ENCODE results near the gene MARCHF9.
"Not testable (repeated sequence)": the region's sequence is repeated elsewhere in the genome, so short reads cannot be mapped to it uniquely, and the experiment has no call there.

The MARCHF9 gene, protein sequence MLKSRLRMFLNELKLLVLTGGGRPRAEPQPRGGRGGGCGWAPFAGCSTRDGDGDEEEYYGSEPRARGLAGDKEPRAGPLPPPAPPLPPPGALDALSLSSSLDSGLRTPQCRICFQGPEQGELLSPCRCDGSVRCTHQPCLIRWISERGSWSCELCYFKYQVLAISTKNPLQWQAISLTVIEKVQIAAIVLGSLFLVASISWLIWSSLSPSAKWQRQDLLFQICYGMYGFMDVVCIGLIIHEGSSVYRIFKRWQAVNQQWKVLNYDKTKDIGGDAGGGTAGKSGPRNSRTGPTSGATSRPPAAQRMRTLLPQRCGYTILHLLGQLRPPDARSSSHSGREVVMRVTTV

DNA sequence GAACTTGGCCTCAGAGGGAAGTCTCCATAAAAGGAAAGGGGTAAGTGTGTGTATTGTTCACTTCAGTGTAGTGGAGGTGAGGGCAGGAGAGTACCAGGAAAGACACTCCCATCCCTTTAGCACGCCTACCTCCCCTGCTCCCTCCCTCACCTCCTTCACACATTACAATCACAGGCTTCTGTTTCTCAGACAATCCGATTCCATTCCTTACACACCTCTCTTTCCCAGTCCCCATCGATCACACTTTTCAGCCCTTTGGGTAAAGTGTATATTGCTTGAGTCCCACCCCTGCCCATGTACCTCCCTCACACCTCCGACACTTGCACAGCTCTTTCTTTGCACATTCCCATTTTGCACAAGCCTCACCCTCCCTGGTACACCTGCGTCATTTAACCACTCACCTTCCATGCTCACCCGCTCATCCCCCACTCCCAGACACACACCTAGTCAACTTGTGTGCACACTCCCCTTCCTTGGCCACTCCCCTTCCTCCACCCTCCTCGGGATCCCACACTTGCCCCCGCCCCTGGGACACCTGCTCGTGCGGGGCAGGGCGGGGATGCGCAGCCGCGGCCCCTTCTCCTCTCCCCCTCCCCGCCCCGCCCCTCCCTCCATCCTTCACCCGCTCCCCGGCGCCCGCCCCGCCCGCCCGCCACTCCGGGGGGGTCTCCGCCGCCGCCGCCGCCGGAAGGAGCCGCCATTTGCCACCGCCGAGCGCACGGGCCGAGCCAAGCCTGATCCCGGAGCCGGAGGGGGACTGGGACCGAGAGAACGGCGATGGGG, at the start of gene MARCHF9:
Gene MARCHF9 (plus strand): TSS at position 693 of the 783 bp plus-strand sequence. CDS start 426 bp downstream, outside the sequence.
- peak; percentile 90 for DNase-seq (ENCODE audit: low spot score)

DNA sequence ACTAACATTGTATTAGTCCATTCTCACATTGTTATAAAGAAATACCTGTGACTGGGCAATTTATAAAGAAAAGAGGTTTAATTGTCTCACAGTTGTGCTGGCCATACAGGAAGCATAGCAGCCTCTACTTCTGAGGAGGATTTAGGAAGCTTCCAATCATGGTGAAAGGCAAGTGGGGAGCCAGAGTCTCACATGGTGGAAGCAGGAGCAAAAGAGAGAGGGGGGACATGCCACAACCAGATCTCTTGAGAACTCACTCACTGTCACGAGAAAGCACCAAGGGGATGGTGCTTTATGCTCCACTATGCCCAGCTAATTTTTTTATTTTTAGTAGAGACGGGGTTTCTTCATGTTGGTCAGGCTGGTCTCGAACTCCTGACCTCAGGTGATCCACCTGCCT, 47.7 kb upstream of the MARCHF9 start:
- no peak for DNase-seq (ENCODE audit: low spot score)

DNA sequence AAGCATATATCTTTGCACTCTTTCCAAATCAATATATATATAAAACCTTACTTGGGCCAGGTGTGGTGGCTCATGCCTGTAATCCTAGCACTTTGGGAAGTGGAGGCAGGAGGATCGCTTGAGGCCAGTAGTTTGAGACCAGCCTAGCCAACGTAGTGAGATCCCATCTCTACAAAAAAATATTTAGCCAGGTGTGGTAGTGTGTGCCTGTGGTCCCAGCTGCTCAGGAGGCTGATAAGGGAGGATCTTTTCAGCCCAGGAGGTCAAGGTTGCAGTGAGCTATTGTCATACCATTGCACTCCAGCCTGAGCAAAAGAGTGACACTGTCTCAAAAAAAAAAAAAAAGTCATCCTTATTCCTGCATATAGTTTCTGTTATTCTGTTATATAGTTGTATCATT, 46.6 kb upstream of the MARCHF9 start:
- no peak for DNase-seq (ENCODE audit: low spot score)

DNA sequence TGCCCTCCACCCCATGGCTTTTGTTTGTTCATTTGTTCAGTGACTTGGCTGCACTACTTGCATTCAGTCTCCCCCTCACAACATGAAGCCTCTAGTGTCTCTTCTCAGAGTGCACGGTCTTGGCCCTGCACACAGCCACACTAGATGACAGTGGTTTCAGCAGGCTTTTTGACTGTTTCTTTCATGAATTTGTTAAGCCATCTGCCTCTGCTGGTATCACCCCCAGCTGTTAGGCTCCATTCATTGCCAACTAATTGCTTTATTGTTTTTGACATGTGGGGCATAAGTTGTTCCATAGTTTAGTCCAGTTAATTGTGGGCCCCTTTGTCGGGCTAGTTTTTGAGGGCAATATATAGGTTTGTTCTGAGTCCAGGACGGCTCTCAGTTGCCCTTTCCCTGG, 42.2 kb upstream of the MARCHF9 start:
- no peak for DNase-seq (ENCODE audit: low spot score)

DNA sequence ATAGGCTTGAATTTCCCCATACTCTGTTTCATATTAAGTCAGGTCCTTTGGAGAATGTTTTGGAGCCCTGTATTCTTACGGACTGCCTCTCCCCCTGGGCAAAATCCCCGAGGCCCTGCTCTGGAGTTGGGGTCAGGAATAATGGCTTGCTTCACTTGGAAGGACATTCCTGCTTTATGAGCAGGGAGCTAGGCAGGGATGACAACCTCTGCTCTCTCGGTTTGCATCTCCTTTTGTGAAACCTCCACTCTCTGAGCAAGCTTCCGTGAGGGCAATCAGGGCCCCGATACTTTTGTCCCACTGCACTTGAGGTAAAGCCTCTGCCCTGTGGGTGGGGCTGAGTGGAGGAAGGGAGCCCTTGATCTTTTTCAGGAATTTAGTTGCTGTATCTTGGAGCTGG, 41.7 kb upstream of the MARCHF9 start:
- DNase-seq (ENCODE audit: low spot score) = no peak

DNA sequence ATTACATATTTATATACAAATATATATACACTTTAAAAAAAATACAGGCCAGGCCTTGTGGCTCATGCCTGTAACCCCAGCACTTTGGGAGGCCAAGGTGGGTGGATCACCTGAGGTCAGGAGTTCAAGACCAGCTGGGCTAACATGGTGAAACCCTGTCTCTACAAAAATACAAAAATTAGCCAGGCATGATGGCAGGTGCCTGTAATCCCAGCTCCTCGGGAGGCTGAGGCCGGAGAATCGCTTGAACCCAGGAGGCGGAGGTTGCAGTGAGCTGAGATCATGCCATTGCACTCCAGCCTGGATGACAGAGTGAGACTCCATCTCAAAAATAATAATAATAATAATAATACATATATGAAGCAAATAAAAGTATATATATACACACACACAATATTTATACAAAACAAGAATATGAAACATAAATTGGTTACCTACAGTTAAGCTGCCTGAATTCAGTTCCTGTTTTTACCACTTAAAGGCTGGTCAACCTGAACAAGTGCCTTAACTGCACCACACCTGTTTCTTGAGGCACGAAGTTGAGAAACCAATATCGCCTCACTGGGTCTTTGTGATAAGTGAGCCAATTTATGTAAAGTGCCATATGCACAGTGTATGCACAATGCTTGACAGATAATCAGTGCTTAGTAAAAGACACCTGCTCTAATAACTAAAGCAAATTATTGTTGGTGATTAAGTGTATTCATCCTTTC, 39.7 kb upstream of the MARCHF9 start:
- not testable (repeated sequence) for DNase-seq (ENCODE audit: low spot score)

DNA sequence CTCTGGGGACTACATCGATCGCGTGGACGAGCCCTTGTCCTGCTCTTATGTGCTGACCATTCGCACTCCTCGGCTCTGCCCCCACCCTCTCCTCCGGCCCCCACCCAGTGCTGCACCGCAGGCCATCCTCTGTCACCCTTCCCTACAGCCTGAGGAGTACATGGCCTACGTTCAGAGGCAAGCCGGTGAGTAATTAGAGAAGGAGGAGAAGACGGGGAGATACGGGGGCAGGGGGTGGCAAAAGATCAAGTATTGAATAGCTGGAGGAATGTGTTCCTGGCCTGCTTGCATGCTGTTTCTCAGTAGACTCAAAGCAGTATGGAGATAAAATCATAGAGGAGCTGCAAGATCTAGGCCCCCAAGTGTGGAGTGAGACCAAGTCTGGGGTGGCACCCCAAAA, 39.1 kb upstream of the MARCHF9 start:
- DNase-seq (ENCODE audit: low spot score) = no peak

DNA sequence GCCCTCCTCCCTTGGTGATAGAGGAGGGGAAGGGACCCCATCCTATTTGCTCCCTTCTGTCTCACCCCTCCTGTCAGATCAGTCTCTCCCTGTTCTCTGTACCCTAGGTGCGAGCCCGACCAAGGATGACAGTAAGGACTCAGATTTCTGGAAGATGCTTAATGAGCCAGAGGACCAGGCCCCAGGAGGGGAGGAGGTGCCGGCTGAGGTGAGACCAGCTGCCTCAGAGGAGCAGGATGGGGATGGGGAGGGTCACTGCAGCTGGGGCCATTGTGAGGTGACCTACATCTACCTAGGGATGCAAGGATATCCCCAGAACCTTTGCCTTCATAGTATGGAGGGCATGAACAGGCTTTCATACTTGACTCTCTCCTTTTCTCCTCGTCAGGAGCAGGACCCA, 38.6 kb upstream of the MARCHF9 start:
- DNase-seq (ENCODE audit: low spot score) = no peak

DNA sequence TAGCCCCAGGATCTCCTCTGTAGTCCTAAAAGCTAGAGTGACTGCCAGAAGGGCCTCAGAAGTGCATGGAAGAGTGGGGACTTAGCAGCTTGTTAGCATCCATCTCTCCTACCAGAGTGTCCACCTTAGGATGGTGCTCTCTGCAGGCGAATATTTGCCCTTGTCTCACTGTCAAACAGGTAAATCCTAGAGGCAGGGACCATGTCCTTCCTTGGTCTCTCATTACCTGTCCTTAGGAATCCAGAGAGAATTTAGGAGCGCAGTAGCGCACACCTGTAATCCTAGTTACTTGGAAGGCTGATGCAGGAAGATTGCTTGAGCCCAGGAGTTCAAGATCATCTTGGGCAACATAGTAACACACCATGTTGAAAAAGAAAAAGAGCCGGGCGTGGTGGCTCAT, 37.8 kb upstream of the MARCHF9 start:
- DNase-seq (ENCODE audit: low spot score) = no peak

DNA sequence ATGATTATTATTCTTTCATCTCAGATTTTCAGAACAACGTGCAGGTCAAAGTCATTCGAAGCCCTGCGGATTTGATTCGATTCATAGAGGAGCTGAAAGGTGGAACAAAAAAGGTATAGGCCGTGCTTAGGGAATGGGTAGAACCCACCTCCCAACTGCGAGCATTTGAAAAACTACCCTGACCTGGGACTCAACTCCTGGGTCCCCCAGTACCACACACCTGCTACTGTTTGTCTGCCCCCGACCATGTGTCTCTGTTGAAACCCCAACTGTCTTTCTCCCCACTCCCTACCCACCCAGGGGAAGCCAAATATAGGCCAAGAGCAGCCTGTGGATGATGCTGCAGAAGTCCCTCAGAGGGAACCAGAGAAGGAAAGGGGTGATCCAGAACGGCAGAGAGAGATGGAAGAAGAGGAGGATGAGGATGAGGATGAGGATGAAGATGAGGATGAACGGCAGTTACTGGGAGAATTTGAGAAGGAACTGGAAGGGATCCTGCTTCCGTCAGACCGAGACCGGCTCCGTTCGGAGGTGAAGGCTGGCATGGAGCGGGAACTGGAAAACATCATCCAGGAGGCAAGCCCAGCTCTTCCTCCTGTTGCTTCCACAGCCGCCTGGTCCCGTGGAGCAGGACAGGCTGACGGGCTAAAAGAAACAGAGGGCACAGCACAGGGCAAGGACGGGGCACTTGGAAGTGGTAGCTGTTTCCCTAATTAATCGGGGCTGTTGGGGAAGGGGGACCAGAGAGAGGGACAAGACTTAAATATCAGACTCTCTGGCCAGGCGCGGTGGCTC, 36.9 kb upstream of the MARCHF9 start:
- DNase-seq (ENCODE audit: low spot score) = no peak

DNA sequence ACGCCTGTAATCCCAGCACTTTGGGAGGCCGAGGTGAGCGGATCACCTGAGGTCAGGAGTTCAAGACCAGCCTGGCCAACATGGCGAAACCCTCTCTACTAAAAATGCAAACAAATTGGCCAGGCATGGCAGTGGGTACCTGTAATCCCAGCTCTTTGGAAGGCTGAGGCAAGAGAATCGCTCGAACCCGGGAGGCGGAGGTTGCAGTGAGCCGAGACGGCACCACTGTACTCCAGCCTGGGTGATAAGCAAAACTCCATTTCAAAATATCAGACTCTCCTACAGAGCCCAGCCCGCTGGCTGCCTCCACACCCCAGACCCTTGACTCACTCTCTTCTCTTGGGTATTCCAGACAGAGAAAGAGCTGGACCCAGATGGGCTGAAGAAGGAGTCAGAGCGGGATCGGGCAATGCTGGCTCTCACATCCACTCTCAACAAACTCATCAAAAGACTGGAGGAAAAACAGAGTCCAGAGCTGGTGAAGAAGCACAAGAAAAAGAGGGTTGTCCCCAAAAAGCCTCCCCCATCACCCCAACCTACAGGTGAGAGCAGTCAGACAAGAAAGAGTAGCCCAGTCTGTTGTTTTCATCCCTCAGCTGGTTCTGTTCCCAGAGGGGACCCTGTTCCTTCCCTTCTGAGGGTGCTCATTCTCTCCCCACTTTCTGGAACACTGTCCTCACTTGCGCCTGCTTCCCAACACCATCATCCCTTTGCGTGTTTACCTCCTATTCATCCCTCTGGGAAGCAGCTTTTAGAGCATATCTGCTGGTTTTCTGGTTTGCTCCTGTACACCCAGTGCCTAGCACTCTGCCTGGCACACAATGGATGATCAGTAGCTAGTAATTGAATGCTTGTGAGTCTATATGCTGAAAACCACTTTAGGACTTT, 36.0 kb upstream of the MARCHF9 start:
- DNase-seq (ENCODE audit: low spot score) = no peak

DNA sequence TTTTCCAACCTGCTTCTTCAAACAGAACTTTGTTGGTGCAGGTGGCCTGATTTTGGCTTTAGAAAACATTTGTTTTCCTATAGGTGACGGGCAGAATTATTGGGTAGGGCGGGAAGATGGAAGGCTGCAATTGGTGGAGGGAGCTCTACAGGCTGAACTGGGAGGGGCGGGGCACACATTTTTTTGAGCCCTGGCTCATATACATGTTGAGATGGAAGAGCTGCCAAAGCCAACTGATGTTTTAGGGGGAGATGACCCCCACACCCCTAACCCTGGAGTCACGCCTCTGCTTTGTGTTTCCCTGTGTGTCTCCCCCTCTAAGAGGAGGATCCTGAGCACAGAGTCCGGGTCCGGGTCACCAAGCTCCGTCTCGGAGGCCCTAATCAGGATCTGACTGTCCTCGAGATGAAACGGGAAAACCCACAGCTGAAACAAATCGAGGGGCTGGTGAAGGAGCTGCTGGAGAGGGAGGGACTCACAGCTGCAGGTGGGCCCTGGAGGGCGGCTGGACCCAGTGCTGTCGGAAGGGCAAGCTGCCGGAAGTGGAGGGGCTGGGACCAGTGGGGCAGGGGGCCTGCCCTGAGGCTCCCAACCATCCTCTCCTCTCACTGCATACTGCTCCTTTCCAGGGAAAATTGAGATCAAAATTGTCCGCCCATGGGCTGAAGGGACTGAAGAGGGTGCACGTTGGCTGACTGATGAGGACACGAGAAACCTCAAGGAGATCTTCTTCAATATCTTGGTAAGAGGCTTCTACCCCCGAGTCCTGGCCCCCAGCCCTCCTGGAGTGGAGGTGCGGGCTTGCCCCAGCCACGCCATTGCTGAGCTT, 34.9 kb upstream of the MARCHF9 start:
- DNase-seq (ENCODE audit: low spot score) = no peak

DNA sequence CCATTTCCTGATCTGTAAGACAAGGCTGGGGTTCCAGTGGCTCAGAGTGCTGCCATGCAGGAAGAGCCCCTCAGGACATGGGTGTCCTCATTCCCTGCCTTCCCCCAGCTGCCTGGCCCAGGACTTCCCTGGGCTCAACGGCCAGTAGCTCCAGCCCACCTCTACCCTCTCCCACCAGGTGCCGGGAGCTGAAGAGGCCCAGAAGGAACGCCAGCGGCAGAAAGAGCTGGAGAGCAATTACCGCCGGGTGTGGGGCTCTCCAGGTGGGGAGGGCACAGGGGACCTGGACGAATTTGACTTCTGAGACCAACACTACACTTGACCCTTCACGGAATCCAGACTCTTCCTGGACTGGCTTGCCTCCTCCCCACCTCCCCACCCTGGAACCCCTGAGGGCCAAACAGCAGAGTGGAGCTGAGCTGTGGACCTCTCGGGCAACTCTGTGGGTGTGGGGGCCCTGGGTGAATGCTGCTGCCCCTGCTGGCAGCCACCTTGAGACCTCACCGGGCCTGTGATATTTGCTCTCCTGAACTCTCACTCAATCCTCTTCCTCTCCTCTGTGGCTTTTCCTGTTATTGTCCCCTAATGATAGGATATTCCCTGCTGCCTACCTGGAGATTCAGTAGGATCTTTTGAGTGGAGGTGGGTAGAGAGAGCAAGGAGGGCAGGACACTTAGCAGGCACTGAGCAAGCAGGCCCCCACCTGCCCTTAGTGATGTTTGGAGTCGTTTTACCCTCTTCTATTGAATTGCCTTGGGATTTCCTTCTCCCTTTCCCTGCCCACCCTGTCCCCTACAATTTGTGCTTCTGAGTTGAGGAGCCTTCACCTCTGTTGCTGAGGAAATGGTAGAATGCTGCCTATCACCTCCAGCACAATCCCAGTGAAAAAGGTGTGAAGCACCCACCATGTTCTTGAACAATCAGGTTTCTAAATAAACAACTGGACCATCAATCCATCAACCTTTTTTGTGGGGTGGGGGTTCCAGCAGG, 34.0 kb upstream of the MARCHF9 start:
- no peak for DNase-seq (ENCODE audit: low spot score)

DNA sequence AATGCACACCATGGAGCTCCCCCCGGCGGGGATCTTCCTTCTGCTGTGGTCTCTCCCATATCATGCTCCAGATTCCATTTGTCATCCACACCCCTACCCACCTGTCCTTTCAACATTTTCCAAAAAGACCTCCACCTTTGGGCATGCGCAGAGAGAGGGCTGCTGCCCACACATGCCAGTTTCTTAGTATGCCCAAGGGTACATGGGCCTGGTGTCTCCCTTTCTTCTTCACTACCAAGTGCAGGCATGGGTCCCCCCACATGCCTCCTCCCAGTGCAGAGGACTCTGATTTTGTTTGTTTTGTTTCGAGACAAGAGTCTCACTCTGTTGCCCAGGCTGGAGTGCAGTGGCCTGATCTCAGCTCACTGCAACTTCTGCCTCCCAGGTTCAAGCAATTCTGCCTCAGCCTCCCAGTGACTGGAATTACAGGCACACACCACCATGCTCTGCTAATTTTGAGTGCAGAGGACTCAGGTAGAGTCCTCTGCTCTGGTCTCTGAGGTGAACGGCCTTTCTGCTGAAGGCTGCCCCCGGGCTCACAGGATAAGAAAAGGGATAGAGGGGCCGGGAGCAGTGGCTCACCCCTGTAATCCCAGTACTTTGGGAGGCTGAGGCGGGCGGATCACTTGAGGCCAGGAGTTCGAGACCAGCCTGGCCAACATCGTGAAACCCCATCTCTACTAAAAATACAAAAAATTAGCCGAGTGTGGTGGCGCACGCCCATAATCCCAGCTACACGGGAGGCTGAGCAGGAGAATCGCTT, 32.9 kb upstream of the MARCHF9 start:
- not testable (repeated sequence) for DNase-seq (ENCODE audit: low spot score)

DNA sequence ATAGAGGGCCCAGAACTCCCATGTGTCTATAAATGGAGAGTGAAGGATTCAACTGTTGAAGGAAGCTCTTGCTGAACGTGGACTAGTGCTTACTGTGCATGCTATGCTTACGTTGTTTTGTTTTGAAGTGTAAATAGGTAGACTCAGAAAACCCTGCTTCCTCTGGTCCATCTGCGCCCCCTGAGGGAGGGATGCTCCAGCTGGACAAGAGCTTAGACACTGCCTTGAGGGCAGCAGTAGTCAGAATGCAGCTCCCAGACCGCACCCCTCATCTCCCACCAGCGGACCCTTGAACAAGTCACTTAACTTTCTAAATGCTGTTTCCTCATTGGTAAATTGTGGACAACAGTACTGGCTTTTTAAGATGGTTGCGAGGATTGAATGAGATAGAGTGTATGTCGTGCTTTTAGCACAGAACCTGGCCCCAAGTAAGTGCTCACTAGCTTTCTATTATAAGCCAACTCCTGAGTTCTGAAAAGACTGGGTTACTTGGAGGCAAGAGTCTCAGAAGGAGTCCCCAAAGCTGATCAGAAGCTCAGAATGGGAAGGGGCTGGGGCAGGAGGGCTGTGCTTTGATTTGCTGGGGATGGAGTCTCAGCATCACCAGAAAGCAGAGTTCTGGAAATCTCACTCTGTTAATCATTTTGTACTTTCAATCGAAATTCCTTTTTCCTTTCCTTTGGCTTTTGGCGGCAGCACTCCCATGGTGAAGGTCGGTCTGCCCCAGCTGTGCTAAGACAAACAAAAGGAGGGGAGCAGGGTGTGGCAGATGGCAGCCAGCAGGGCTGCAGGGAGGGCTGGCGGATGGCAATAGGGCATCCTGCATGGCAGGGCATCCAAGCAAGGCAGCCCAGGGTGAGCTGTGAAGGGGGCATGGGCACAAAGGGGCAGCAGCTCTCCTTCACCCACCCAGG, 31.9 kb upstream of the MARCHF9 start:
- no peak for DNase-seq (ENCODE audit: low spot score)

DNA sequence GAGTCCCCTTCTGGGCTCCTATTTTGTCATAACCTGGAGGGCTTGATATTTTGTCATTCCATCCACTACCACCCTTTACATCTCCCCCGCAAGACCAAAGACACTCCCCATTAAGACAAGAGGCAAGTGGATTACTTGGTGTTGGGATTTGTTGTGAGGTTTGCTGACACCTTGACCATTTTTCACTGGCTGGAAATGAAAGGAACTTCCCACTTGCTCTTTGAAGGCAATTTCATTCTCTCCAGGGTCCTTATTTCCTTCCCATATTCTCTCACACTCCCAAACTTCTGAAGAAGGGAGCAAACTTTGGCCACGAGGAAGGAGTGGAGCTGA, 31.3 kb upstream of the MARCHF9 start:
- no peak for DNase-seq (ENCODE audit: low spot score)

Data from LoVo (cell line).